Peyer's patch (tissue), 4 donors: ENCODE measurements around the gene LGI4.

ENCODE experiments used
- POLR2A ChIP-seq, 2 donors: fragments of 450-650 bp; IDR thresholded peaks; one replicate each; pipeline ENCODE4 v1.5.1; 2017; ENCODE audit warnings: antibody characterized with exemption in 2 of 2, mild to moderate bottlenecking in 2 of 2, moderate library complexity in 2 of 2
- TF ChIP-seq, protein P1 (sequence below), 6 experiments: fragments of 450-650 bp in 4 of 6; fragments of 200-600 bp in 2 of 6; sonication (generic) in 1 of 6; IDR thresholded peaks; one replicate each; pipeline ENCODE4 v1.5.1; 2017 to 2019; ENCODE audit warnings: antibody characterized with exemption in 6 of 6, mild to moderate bottlenecking in 3 of 6, moderate library complexity in 1 of 6

DNA sequence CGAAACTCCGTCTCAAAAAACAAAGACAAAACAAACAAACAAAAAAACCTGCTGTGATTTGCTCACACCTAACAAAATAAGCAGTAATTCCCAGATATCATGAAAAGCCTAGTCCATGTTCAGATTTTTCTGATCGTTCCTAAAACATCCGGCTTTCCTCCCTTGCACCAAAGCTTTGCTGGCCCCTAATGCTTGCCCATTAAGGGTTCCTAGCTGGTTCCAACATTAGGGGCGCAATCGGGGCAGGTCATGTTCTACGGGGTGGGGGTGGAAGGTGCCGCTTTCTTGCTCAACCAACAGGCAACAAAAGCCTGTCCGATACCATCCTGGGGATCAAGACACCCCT lies 44.7 kb downstream of the LGI4 start:
- TF ChIP-seq POLR2A (IDR thresholded peaks at IDR 0.05), result no peak
- TF ChIP-seq, protein P1, sequence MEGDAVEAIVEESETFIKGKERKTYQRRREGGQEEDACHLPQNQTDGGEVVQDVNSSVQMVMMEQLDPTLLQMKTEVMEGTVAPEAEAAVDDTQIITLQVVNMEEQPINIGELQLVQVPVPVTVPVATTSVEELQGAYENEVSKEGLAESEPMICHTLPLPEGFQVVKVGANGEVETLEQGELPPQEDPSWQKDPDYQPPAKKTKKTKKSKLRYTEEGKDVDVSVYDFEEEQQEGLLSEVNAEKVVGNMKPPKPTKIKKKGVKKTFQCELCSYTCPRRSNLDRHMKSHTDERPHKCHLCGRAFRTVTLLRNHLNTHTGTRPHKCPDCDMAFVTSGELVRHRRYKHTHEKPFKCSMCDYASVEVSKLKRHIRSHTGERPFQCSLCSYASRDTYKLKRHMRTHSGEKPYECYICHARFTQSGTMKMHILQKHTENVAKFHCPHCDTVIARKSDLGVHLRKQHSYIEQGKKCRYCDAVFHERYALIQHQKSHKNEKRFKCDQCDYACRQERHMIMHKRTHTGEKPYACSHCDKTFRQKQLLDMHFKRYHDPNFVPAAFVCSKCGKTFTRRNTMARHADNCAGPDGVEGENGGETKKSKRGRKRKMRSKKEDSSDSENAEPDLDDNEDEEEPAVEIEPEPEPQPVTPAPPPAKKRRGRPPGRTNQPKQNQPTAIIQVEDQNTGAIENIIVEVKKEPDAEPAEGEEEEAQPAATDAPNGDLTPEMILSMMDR (IDR thresholded peaks at IDR 0.05), result no peak
